ENCODE measurements around the gene SLITRK2. TPM values are rescaled to one million over a fixed set of nuclear protein-coding genes. Genes with fewer than 3 reads are reported as not detected.

The SLITRK2 gene
- total RNA-seq, 1 experiment from 2014 or later, result 0.07 TPM

DNA sequence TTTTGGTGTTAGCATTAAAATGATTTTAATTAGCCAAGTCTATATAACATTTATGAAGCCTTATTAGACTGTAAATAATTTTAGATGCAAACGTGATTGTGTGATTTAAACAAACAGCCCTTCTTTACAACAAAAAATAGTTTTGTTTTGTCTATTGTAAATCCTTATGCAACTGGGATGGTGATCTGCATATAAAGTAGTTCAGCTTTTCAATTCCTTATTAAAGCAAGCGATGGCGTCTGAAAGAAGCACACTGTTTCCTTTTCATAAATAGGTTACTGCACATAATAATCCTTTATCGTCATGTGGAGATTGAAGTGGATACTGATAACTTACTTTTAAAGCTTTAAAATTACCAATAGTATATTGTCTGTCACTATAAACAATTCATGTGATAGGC, 8.8 kb downstream of the SLITRK2 start:
- Histone ChIP-seq H2AFZ (ENCODE audit: low read length) (no peak overlapping the region), H3F3A (ENCODE audit: low read length, unreplicated experiment) (no peaks in the 10 kb centered on the region), H3K9me2 (replicated peaks; ENCODE audit: low read length) (no peaks in the 10 kb centered on the region), H3K4me2 (ENCODE audit: low read length) (no peak overlapping the region), H3K4me1 (ENCODE audit: insufficient read depth, low read length) (no peaks in the 10 kb centered on the region), H3K79me2 (ENCODE audit: low read length) (no peaks in the 10 kb centered on the region), H3K36me3 (ENCODE audit: low read depth, low read length) (no peaks in the 10 kb centered on the region), H4K20me1 (ENCODE audit: low read length) (no peaks in the 10 kb centered on the region), H3K9me3 (ENCODE audit: low read length) (no peaks in the 10 kb centered on the region), H3K27me3 (ENCODE audit: low read length) (peaks cover 34% of the 10 kb centered on the region), H3K9ac (ENCODE audit: low read length) (no peak overlapping the region), H3K4me3 (ENCODE audit: low read length) (no peak overlapping the region), H3K27ac (ENCODE audit: low read length) (no peak overlapping the region)
- TF ChIP-seq, protein P1, sequence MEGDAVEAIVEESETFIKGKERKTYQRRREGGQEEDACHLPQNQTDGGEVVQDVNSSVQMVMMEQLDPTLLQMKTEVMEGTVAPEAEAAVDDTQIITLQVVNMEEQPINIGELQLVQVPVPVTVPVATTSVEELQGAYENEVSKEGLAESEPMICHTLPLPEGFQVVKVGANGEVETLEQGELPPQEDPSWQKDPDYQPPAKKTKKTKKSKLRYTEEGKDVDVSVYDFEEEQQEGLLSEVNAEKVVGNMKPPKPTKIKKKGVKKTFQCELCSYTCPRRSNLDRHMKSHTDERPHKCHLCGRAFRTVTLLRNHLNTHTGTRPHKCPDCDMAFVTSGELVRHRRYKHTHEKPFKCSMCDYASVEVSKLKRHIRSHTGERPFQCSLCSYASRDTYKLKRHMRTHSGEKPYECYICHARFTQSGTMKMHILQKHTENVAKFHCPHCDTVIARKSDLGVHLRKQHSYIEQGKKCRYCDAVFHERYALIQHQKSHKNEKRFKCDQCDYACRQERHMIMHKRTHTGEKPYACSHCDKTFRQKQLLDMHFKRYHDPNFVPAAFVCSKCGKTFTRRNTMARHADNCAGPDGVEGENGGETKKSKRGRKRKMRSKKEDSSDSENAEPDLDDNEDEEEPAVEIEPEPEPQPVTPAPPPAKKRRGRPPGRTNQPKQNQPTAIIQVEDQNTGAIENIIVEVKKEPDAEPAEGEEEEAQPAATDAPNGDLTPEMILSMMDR (conservative IDR thresholded peaks at IDR 0.05; ENCODE audit: low read depth, low read length), result no peak
- TF ChIP-seq EZH2 (IDR thresholded peaks at IDR 0.05; ENCODE audit: low read length, unreplicated experiment) (no peak), EZH2phosphoT487 (IDR thresholded peaks at IDR 0.05; ENCODE audit: borderline replicate concordance, low read length) (no peak)
- intact Hi-C loops (cut with micrococcal nuclease), result no loop called here
- ChIA-PET POLR2A (ENCODE audit: unreplicated experiment) (no interaction called here), CTCF (no interaction called here)
- BruUV-seq (replicated peaks), result no TSS peak
- DNase-seq, result no peak
- ATAC-seq, result no peak

DNA sequence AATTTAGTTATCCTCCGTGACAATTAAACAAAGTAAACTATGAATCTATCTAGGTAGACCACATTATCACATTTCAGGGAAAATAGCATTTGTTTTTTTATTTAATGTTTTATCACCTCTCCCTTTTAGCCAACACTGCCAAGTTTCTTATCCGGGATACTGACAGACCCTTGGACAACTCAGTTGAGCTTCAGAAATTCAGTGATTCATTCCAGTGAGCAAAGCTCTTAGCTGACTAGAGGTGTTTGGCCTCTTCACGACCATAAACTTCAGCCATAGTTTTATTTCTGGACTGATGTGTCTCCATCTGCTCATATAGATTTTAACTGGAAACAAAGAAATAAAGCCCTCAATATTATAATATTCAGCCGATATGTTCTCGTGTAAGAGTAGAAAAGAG, 15.2 kb downstream of the SLITRK2 start:
- H3K79me2 ChIP-seq (ENCODE audit: low read length), result no peaks in the 10 kb centered on the region
- ATAC-seq (no peak), DNase-seq (no peak)
- H4K20me1 ChIP-seq (ENCODE audit: low read length), result no peaks in the 10 kb centered on the region
- no peaks in the 10 kb centered on the region for H3K27me3 ChIP-seq (ENCODE audit: low read length)
- no peak overlapping the region for H3K4me2 ChIP-seq (ENCODE audit: low read length)
- H3K4me1 ChIP-seq (ENCODE audit: insufficient read depth, low read length), result no peaks in the 10 kb centered on the region
- TF ChIP-seq, protein P1 (conservative IDR thresholded peaks at IDR 0.05; ENCODE audit: low read depth, low read length), result no peak
- TF ChIP-seq EZH2phosphoT487 (IDR thresholded peaks at IDR 0.05; ENCODE audit: borderline replicate concordance, low read length), result no peak
- no peak for TF ChIP-seq EZH2 (IDR thresholded peaks at IDR 0.05; ENCODE audit: low read length, unreplicated experiment)
- H3K9ac ChIP-seq (ENCODE audit: low read length), result no peak overlapping the region
- no peaks in the 10 kb centered on the region for H3K36me3 ChIP-seq (ENCODE audit: low read depth, low read length)
- H3K27ac ChIP-seq (ENCODE audit: low read length), result no peak overlapping the region
- H3F3A ChIP-seq (ENCODE audit: low read length, unreplicated experiment), result no peaks in the 10 kb centered on the region
- H2AFZ ChIP-seq (ENCODE audit: low read length), result no peak overlapping the region
- H3K9me2 ChIP-seq (replicated peaks; ENCODE audit: low read length), result no peaks in the 10 kb centered on the region
- no peak overlapping the region for H3K4me3 ChIP-seq (ENCODE audit: low read length)
- ChIA-PET POLR2A (ENCODE audit: unreplicated experiment) (no interaction called here), CTCF (no interaction called here)
- BruUV-seq (replicated peaks), result no TSS peak
- H3K9me3 ChIP-seq (ENCODE audit: low read length), result no peaks in the 10 kb centered on the region
- intact Hi-C loops (cut with micrococcal nuclease), result no loop called here

GRCh38 chrX:145840531-145840930, 22.9 kb downstream of the SLITRK2 start:
- no peaks in the 10 kb centered on the region for H3K36me3 ChIP-seq (ENCODE audit: low read depth, low read length)
- DNase-seq, result no peak
- intact Hi-C loops (cut with micrococcal nuclease), result no loop called here
- H3K9ac ChIP-seq (ENCODE audit: low read length), result no peak overlapping the region
- H3K9me2 ChIP-seq (replicated peaks; ENCODE audit: low read length), result no peaks in the 10 kb centered on the region
- no peaks in the 10 kb centered on the region for H4K20me1 ChIP-seq (ENCODE audit: low read length)
- no peak for TF ChIP-seq EZH2phosphoT487 (IDR thresholded peaks at IDR 0.05; ENCODE audit: borderline replicate concordance, low read length)
- TF ChIP-seq EZH2 (IDR thresholded peaks at IDR 0.05; ENCODE audit: low read length, unreplicated experiment), result no peak
- H3K9me3 ChIP-seq (ENCODE audit: low read length), result no peaks in the 10 kb centered on the region
- H3K4me2 ChIP-seq (ENCODE audit: low read length), result no peak overlapping the region
- no peak for ATAC-seq
- H3K79me2 ChIP-seq (ENCODE audit: low read length), result no peaks in the 10 kb centered on the region
- no peak overlapping the region for H2AFZ ChIP-seq (ENCODE audit: low read length)
- ChIA-PET POLR2A (ENCODE audit: unreplicated experiment) (no interaction called here), CTCF (no interaction called here)
- H3F3A ChIP-seq (ENCODE audit: low read length, unreplicated experiment), result no peaks in the 10 kb centered on the region
- no TSS peak for BruUV-seq (replicated peaks)
- H3K4me1 ChIP-seq (ENCODE audit: insufficient read depth, low read length), result no peaks in the 10 kb centered on the region
- no peak overlapping the region for H3K27ac ChIP-seq (ENCODE audit: low read length)
- no peaks in the 10 kb centered on the region for H3K27me3 ChIP-seq (ENCODE audit: low read length)
- no peak overlapping the region for H3K4me3 ChIP-seq (ENCODE audit: low read length)
